22Rv1 (cell line): ENCODE measurements around the gene POLG.

Experiments used
- H3K27ac ChIP-seq: fragments of 450-650 bp; 2 replicates; pipeline ENCODE4 v1.5.1; 2017
- CTCF ChIP-seq: fragments of 450-650 bp; IDR thresholded peaks from 2 replicates; pipeline ENCODE4 v1.5.1; 2017; ENCODE audit warnings: mild to moderate bottlenecking
- ZFX ChIP-seq: fragments of 450-650 bp; IDR thresholded peaks from 2 replicates; pipeline ENCODE4 v1.6.1; 2017; ENCODE audit warnings: antibody characterized with exemption, borderline replicate concordance

POLG gene

GRCh38 chr15:89334510-89335297 lies at the start of gene POLG:
TSS of gene POLG (minus strand) at chr15:89334824. CDS start at chr15:89333754, 1,070 bp downstream.
- peak within 1 kb of the TSS; percentile 79 for H3K27ac ChIP-seq
- TF ChIP-seq CTCF = 0 out of 2 replicates have a peak, but pooled peaks have one; percentile 11
- TF ChIP-seq ZFX = peak; percentile 74; the same call in 1 of the 2 replicates

DNA sequence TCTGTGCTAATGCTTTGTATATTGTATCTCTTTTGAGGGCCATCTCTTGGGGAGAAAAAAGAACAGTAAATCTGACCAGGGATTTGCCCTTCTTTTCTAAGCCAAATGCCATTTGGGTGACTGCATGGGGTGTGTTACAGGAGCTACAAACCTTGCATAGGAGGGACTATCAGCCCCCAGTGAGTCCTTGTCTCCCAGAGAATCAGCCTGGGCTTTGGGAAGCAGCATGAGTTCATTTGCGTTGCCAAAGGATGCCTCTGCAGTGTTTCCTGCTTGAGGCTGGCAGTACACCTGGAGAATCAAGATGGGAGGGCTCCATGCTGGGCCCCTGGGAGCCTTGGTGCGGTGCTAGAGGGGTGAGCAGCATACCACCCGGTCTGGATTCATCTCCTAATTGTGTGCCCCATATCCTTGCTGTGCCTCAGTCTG lies 49.6 kb upstream of the POLG start:
- no peak for TF ChIP-seq CTCF
- TF ChIP-seq ZFX = no peak
- no peak overlapping the region for H3K27ac ChIP-seq

DNA sequence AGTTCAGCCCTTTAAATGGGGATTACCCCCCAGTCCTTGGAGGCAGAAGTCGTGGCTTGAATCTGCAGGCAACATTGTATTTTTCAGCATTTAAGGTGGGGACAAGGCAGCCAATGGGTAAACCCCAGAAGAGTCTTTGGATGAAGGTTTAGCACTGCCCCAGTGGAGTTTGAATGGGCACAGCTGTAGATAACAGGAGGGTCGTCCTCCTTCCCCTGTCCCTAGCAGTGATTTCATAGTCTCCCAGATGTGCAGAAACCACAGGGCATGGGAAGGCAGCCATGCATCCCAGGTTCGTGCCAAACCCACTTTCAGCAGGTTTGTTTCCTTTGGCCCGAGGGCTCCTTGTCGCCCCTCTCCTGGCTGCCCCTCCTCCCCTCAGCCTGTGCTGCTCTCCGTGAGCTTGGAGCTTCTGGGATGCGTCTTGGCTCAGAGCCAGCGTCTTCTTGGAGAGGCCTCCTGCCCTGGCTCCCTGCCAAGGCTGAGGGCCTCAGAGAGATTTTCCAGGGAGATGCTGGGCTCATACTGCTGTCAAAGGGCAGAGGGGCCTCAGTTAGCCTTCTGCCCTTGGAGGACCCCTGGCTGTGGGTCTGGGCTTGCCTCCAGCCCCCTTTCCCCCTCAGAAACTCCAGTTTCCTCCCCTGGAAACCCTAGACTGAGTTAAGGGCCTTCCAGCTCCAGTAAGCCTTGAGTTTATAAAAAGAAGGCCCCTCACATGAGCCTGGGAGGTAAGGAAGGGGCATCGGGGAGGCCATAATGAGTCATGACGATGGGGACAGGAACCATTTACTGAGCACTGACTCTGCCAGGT lies 48.9 kb upstream of the POLG start:
- H3K27ac ChIP-seq = no peak overlapping the region
- TF ChIP-seq CTCF = no peak
- no peak for TF ChIP-seq ZFX

GRCh38 chr15:89381888-89382686 lies 47.5 kb upstream of the POLG start:
- no peak for TF ChIP-seq ZFX
- no peak for TF ChIP-seq CTCF
- H3K27ac ChIP-seq = no peak overlapping the region

GRCh38 chr15:89381331-89381730 lies 46.7 kb upstream of the POLG start:
- H3K27ac ChIP-seq = no peak overlapping the region
- no peak for TF ChIP-seq ZFX
- TF ChIP-seq CTCF = no peak

- H3K27ac ChIP-seq = no peak overlapping the region
- TF ChIP-seq ZFX (no peak), CTCF (no peak)
Observed at GRCh38 chr15:89379818-89380217, 45.2 kb upstream of the POLG start.
